Colonic mucosa (tissue), 4 donors: ENCODE measurements around the gene OSBPL7. TPM values are rescaled to one million over a fixed set of nuclear protein-coding genes. Genes with fewer than 3 reads are reported as not detected.

Experiments
- DNase-seq: peaks from one replicate; pipeline ENCODE4 v3.0.0-alpha.2; 2020
- H3K27ac ChIP-seq: fragments of 200-600 bp; one replicate; pipeline ENCODE4 v1.8.0; 2021
- H3K27me3 ChIP-seq: fragments of 200-600 bp; one replicate; pipeline ENCODE4 v1.8.0; 2021
- H3K36me3 ChIP-seq: fragments of 200-600 bp; one replicate; pipeline ENCODE4 v1.8.0; 2021
- H3K4me1 ChIP-seq: fragments of 200-600 bp; one replicate; pipeline ENCODE4 v1.8.0; 2021; ENCODE audit warnings: mild to moderate bottlenecking
- H3K4me3 ChIP-seq: fragments of 200-600 bp; one replicate; pipeline ENCODE4 v1.8.0; 2021
- H3K9ac ChIP-seq, 2 donors: one replicate each; pipeline ENCODE4 v1.7.0; 2013; ENCODE audit warnings: control low read depth in 2 of 2, low read depth in 2 of 2, low read length in 2 of 2
- H3K9me3 ChIP-seq: fragments of 200-600 bp; one replicate; pipeline ENCODE4 v1.8.0; 2021
- intact Hi-C: fragments of 100-400 bp; cut with DNase I; formaldehyde crosslinking; loops from one replicate; pipeline ENCODE4 v1.14.1; 2022
- total RNA-seq, 2 donors: library from RNA; stranded (reverse); fragmentation: NEBNext Ultra II Directional in 1 of 2; extraction: Animal tissue kit (Norgen Biotek cat#: 25700) in 1 of 2; gene quantifications; one replicate each; pipeline ENCODE4 v1.2.1, GENCODE V29; 2021
- TF ChIP-seq, protein P1 (sequence below): fragments of 200-600 bp; IDR thresholded peaks from one replicate; pipeline ENCODE4 v1.8.0; 2022; ENCODE audit warnings: antibody characterized with exemption, mild to moderate bottlenecking
- donor health status: healthy.
- donor health status: DM: no; HTN: no; CAD: no.
- donor health status: DM: no; HTN: no; CAD: no.

The OSBPL7 gene
- total RNA-seq, 2 donors from 2014 or later, result 34.8 to 93.6 TPM

GRCh38 chr17:47797797-47798196, 23.8 kb downstream of the OSBPL7 start:
- no peaks in the 10 kb centered on the region for H3K9me3 ChIP-seq
- intact Hi-C loops, result no loop called here
- no peak for DNase-seq
- TF ChIP-seq, protein P1, sequence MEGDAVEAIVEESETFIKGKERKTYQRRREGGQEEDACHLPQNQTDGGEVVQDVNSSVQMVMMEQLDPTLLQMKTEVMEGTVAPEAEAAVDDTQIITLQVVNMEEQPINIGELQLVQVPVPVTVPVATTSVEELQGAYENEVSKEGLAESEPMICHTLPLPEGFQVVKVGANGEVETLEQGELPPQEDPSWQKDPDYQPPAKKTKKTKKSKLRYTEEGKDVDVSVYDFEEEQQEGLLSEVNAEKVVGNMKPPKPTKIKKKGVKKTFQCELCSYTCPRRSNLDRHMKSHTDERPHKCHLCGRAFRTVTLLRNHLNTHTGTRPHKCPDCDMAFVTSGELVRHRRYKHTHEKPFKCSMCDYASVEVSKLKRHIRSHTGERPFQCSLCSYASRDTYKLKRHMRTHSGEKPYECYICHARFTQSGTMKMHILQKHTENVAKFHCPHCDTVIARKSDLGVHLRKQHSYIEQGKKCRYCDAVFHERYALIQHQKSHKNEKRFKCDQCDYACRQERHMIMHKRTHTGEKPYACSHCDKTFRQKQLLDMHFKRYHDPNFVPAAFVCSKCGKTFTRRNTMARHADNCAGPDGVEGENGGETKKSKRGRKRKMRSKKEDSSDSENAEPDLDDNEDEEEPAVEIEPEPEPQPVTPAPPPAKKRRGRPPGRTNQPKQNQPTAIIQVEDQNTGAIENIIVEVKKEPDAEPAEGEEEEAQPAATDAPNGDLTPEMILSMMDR, result no peak
- H3K27ac ChIP-seq, result no peak overlapping the region
- H3K4me1 ChIP-seq, result no peaks in the 10 kb centered on the region
- H3K36me3 ChIP-seq, result no peaks in the 10 kb centered on the region
- no peaks in the 10 kb centered on the region for H3K27me3 ChIP-seq
- H3K9ac ChIP-seq, result no peak overlapping the region
- H3K4me3 ChIP-seq, result no peak overlapping the region

DNA sequence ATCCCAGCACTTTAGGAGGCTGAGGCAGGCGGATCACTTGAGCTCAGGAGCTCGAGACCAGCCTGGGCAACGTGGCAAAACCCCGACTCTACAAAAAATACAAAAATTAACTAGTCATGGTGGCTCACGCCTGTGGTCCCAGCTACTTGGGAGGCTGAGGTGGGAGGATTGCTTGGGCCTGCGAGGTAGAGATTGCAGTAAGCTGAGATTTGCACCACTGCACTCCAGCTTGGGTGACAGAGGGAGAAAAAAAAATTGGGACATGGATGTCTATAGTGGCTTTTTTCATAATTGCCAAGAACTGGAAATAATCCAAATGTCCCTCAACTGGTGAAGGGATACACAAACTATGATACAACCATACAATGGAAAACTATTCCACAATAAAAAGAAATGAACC, 28.6 kb downstream of the OSBPL7 start:
- no peaks in the 10 kb centered on the region for H3K9me3 ChIP-seq

DNA sequence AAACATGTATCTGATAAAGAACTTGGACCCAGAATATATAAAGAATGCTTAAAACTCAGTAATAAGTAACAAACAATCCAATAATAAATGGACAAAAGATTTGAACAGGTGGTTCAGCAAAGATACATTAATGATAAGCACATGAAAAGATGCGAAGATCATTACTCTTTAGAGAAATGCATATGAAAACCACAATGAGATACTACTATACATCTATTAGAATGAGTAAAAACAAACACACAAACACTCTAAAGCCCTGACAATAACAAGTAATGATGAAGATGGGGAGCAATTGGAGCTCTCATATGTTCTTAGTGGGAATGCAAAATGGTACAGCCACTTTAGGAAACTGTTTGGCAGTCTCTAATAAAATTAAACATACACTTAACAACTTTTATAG, 29.1 kb downstream of the OSBPL7 start:
- Histone ChIP-seq H3K27me3 (peaks cover 29% of the 10 kb centered on the region), H3K27ac (no peak overlapping the region), H3K9ac (no peak overlapping the region), H3K4me3 (no peak overlapping the region), H3K4me1 (no peaks in the 10 kb centered on the region), H3K9me3 (no peaks in the 10 kb centered on the region), H3K36me3 (no peaks in the 10 kb centered on the region)
- no peak for DNase-seq
- intact Hi-C loops, result no loop called here
- TF ChIP-seq, protein P1, result no peak

More for the DNA sequence above, 28.6 kb downstream of the OSBPL7 start:
- TF ChIP-seq, protein P1, result no peak
- intact Hi-C loops, result no loop called here
- Histone ChIP-seq H3K36me3 (no peaks in the 10 kb centered on the region), H3K9ac (no peak overlapping the region), H3K4me3 (no peak overlapping the region), H3K27ac (no peak overlapping the region), H3K4me1 (no peaks in the 10 kb centered on the region), H3K27me3 (peaks cover 29% of the 10 kb centered on the region)
- no peak for DNase-seq

GRCh38 chr17:47791025-47791424, 30.6 kb downstream of the OSBPL7 start:
- Histone ChIP-seq H3K4me3 (no peak overlapping the region), H3K27ac (no peak overlapping the region), H3K4me1 (no peaks in the 10 kb centered on the region), H3K36me3 (no peaks in the 10 kb centered on the region), H3K27me3 (peaks cover 29% of the 10 kb centered on the region), H3K9me3 (no peaks in the 10 kb centered on the region), H3K9ac (no peak overlapping the region)
- intact Hi-C loops, result no loop called here
- no peak for DNase-seq
- TF ChIP-seq, protein P1, result no peak

DNA sequence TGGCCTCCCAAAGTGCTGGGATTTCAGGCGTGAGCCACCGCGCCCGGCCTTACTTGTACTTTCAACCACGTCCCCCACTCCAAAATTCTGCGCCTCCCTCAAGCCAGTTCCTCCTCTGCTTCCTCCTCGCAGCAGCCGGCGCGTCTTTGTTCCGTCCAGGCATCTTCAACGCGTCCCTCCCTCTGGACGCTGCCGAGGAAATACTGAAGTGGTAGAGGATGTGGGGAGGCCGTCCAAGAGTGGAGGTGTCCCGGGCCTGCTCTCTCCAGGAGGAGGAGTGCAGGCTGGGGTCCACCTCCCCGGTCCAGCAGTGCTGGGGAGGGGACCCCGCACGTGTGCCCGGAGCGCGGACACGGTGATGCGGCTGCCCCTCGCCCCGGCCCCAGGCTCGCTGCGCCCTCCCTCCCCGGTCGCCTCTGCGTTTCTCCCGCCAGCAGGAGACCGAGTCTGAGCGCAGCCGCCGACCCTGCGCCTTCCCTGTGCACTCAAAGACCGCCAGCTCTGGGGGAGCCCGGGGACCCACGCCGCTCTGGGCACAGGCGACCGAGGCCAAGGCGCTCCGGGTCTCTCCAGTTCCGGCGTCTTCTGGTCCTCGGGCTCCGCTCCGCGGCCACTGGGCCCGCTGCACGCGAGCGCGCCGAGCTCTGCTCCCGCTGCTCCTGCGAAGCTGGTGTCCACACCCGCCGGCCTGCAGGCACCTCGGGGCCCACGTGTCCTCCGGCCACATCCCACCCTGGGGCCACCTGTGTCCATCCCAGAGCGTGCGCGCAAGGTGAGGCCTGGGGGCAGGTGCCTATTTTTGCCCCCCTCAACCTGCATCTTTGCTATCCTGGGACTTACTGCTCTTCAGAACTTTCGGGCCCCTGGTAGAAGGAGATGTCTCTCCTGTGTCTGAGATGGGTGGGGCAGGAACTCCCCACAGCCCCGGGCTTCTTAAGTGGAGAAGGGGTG, 31.7 kb downstream of the OSBPL7 start:
- peak; percentile 32 for DNase-seq
- Histone ChIP-seq H3K36me3 (no peaks in the 10 kb centered on the region), H3K9ac (no peak overlapping the region), H3K9me3 (no peaks in the 10 kb centered on the region), H3K27me3 (peaks cover 29% of the 10 kb centered on the region), H3K27ac (no peak overlapping the region), H3K4me1 (no peaks in the 10 kb centered on the region), H3K4me3 (peak overlapping the region; percentile 23)
- TF ChIP-seq, protein P1, result no peak
- intact Hi-C loops, result loop anchor here (5.0 kb wide), 1 partner anchor 83 kb away; no protein-coding TSS in a partner anchor
